Stimulated activated CD4-positive, alpha-beta T cell treated with anti-CD3 and anti-CD28 coated beads, Interleukin-12 subunit alpha, Interleukin-12 subunit beta, amount 100 ng/mL, for 4 hours (primary cell): ENCODE data around the gene GTF2F2.

ENCODE experiments used
- DNase-seq: peaks from one replicate; pipeline ENCODE4 v3.0.0-alpha.2; 2020

GTF2F2 gene

GRCh38 chr13:45119991-45120864 is at the start of gene GTF2F2:
Gene GTF2F2, plus strand, starts transcription at chr13:45120510. Its CDS starts 146 bp downstream, at chr13:45120656.
- DNase-seq: peak; percentile 83

GRCh38 chr13:45073809-45074208 is 46.5 kb upstream of the GTF2F2 start:
- no peak for DNase-seq

- DNase-seq: no peak
Measured at GRCh38 chr13:45074721-45075120, 45.6 kb upstream of the GTF2F2 start.

GRCh38 chr13:45078003-45078402 is 42.3 kb upstream of the GTF2F2 start:
- no peak for DNase-seq

GRCh38 chr13:45082964-45083363 is 37.3 kb upstream of the GTF2F2 start:
- no peak for DNase-seq

- DNase-seq: no peak
Measured at GRCh38 chr13:45084515-45084914, 35.8 kb upstream of the GTF2F2 start.

- no peak for DNase-seq
Measured at GRCh38 chr13:45086484-45086883, 33.8 kb upstream of the GTF2F2 start.

- DNase-seq: no peak
Measured at GRCh38 chr13:45092663-45093062, 27.6 kb upstream of the GTF2F2 start.

GRCh38 chr13:45100573-45101262 is 19.6 kb upstream of the GTF2F2 start:
- DNase-seq: no peak

GRCh38 chr13:45101327-45102018 is 18.8 kb upstream of the GTF2F2 start:
- DNase-seq: no peak

GRCh38 chr13:45102136-45102507 is 18.2 kb upstream of the GTF2F2 start:
- no peak for DNase-seq

GRCh38 chr13:45103449-45103848 is 16.9 kb upstream of the GTF2F2 start:
- DNase-seq: no peak

GRCh38 chr13:45104261-45104660 is 16.0 kb upstream of the GTF2F2 start:
- no peak for DNase-seq

GRCh38 chr13:45105895-45106294 is 14.4 kb upstream of the GTF2F2 start:
- no peak for DNase-seq

- DNase-seq: no peak
Measured at GRCh38 chr13:45107539-45107938, 12.8 kb upstream of the GTF2F2 start.

GRCh38 chr13:45108716-45109101 is 11.6 kb upstream of the GTF2F2 start:
- DNase-seq: no peak

- DNase-seq: no peak
Measured at GRCh38 chr13:45109102-45109720, 11.1 kb upstream of the GTF2F2 start.

GRCh38 chr13:45113233-45114224 is 6.8 kb upstream of the GTF2F2 start:
- no peak for DNase-seq

- peak; percentile 26 for DNase-seq
Measured at GRCh38 chr13:45119469-45119990, 780 bp upstream of the GTF2F2 start.

- DNase-seq: no peak
Measured at GRCh38 chr13:45120967-45121831, 889 bp downstream of the GTF2F2 start.

- DNase-seq: no peak
Measured at GRCh38 chr13:45122941-45123340, 2.6 kb downstream of the GTF2F2 start.
